ENCODE data around the gene PDSS2.

The PDSS2 gene

GRCh38 chr6:107401573-107401972 lies 57.8 kb downstream of the PDSS2 start:
- TF ChIP-seq EZH2 (IDR thresholded peaks at IDR 0.05; ENCODE audit: borderline replicate concordance, low read depth, low read length, severe bottlenecking) (no peak), CTCF (IDR thresholded peaks at IDR 0.05; ENCODE audit: borderline replicate concordance, extremely low read depth, low read length, poor library complexity, severe bottlenecking) (no peak)

GRCh38 chr6:107400616-107401147 lies 58.7 kb downstream of the PDSS2 start:
- Histone ChIP-seq H3K4me2 (ENCODE audit: insufficient read depth, low read length) (no peak overlapping the region), H3K9me3 (ENCODE audit: insufficient read depth, low read length, severe bottlenecking) (peaks cover 31% of the 10 kb centered on the region), H3K9ac (ENCODE audit: low read depth, low read length) (no peak overlapping the region), H3K4me1 (ENCODE audit: insufficient read depth, low read length) (no peaks in the 10 kb centered on the region), H3K27ac (ENCODE audit: low read length) (no peak overlapping the region), H3K79me2 (ENCODE audit: insufficient read depth, low read length) (no peaks in the 10 kb centered on the region), H3K27me3 (ENCODE audit: insufficient read depth, low read length, poor library complexity) (no peaks in the 10 kb centered on the region), H2AFZ (ENCODE audit: low read depth, low read length) (no peak overlapping the region), H4K20me1 (ENCODE audit: insufficient read depth, low read length) (no peaks in the 10 kb centered on the region), H3K4me3 (ENCODE audit: low read depth in 1 of 2, low read length in 2 of 2) (no peak overlapping the region), H3K36me3 (ENCODE audit: insufficient read depth, low read length) (peaks cover 18% of the 10 kb centered on the region; the same call in 1 of the 2 replicates)
- TF ChIP-seq EZH2 (IDR thresholded peaks at IDR 0.05; ENCODE audit: borderline replicate concordance, low read depth, low read length, severe bottlenecking) (no peak), CTCF (IDR thresholded peaks at IDR 0.05; ENCODE audit: borderline replicate concordance, extremely low read depth, low read length, poor library complexity, severe bottlenecking) (no peak)
- DNase-seq (no peak), ATAC-seq (ENCODE audit: insufficient read depth, low read depth) (no peak)

More at GRCh38 chr6:107401573-107401972, 57.8 kb downstream of the PDSS2 start:
- H3K79me2 ChIP-seq (ENCODE audit: insufficient read depth, low read length): no peaks in the 10 kb centered on the region
- H2AFZ ChIP-seq (ENCODE audit: low read depth, low read length): no peak overlapping the region
- no peak overlapping the region for H3K27ac ChIP-seq (ENCODE audit: low read length)
- peaks cover 18% of the 10 kb centered on the region; the same call in 1 of the 2 replicates for H3K36me3 ChIP-seq (ENCODE audit: insufficient read depth, low read length)
- no peaks in the 10 kb centered on the region for H3K27me3 ChIP-seq (ENCODE audit: insufficient read depth, low read length, poor library complexity)
- H3K9me3 ChIP-seq (ENCODE audit: insufficient read depth, low read length, severe bottlenecking): peaks cover 27% of the 10 kb centered on the region
- no peak overlapping the region for H3K4me2 ChIP-seq (ENCODE audit: insufficient read depth, low read length)
- H3K9ac ChIP-seq (ENCODE audit: low read depth, low read length): no peak overlapping the region
- ATAC-seq (ENCODE audit: insufficient read depth, low read depth): no peak
- H4K20me1 ChIP-seq (ENCODE audit: insufficient read depth, low read length): no peaks in the 10 kb centered on the region
- no peak overlapping the region for H3K4me3 ChIP-seq (ENCODE audit: low read depth in 1 of 2, low read length in 2 of 2)
- H3K4me1 ChIP-seq (ENCODE audit: insufficient read depth, low read length): no peaks in the 10 kb centered on the region
- no peak for DNase-seq

GRCh38 chr6:107399935-107400334 lies 59.4 kb downstream of the PDSS2 start:
- Histone ChIP-seq H3K4me1 (ENCODE audit: insufficient read depth, low read length) (no peaks in the 10 kb centered on the region), H4K20me1 (ENCODE audit: insufficient read depth, low read length) (no peaks in the 10 kb centered on the region), H3K4me2 (ENCODE audit: insufficient read depth, low read length) (no peak overlapping the region), H3K36me3 (ENCODE audit: insufficient read depth, low read length) (peaks cover 18% of the 10 kb centered on the region; the same call in 1 of the 2 replicates), H3K27me3 (ENCODE audit: insufficient read depth, low read length, poor library complexity) (no peaks in the 10 kb centered on the region), H3K79me2 (ENCODE audit: insufficient read depth, low read length) (no peaks in the 10 kb centered on the region), H3K4me3 (ENCODE audit: low read depth in 1 of 2, low read length in 2 of 2) (no peak overlapping the region), H3K9ac (ENCODE audit: low read depth, low read length) (no peak overlapping the region), H3K9me3 (ENCODE audit: insufficient read depth, low read length, severe bottlenecking) (peaks cover 29% of the 10 kb centered on the region), H2AFZ (ENCODE audit: low read depth, low read length) (no peak overlapping the region), H3K27ac (ENCODE audit: low read length) (no peak overlapping the region)
- TF ChIP-seq CTCF (IDR thresholded peaks at IDR 0.05; ENCODE audit: borderline replicate concordance, extremely low read depth, low read length, poor library complexity, severe bottlenecking) (no peak), EZH2 (IDR thresholded peaks at IDR 0.05; ENCODE audit: borderline replicate concordance, low read depth, low read length, severe bottlenecking) (no peak)
- DNase-seq: no peak
- ATAC-seq (ENCODE audit: insufficient read depth, low read depth): no peak
